MM.1S (cell line): ENCODE measurements around the gene HLA-DRB1.

ENCODE experiments used
- DNase-seq: peaks from one replicate; pipeline ENCODE4 v3.0.0-alpha.2; 2015
- H2AFZ ChIP-seq: fragments of 300-600 bp; sonication (generic); 2 replicates; pipeline ENCODE4 v1.6.0; 2016; ENCODE audit warnings: antibody characterized with exemption, low read length
- H3F3A ChIP-seq: fragments of 300-600 bp; sonication (generic); 2 replicates; pipeline ENCODE4 v1.6.1; 2016; ENCODE audit warnings: mild to moderate bottlenecking, antibody characterized with exemption, low read length, moderate library complexity, mixed read lengths; ENCODE audit not compliant: insufficient read depth
- H3K27ac ChIP-seq: fragments of 300-600 bp; sonication (generic); 2 replicates; pipeline ENCODE4 v1.5.1; 2016; ENCODE audit warnings: mild to moderate bottlenecking, low read length
- H3K27me3 ChIP-seq: fragments of 300-600 bp; sonication (generic); replicated peaks from 2 replicates; pipeline ENCODE4 v1.6.0; 2016; ENCODE audit warnings: low read length; ENCODE audit not compliant: insufficient read depth
- H3K36me3 ChIP-seq: fragments of 300-600 bp; sonication (generic); replicated peaks from 2 replicates; pipeline ENCODE4 v1.6.1; 2016; ENCODE audit warnings: mild to moderate bottlenecking, low read length, mixed read lengths; ENCODE audit not compliant: insufficient read depth
- H3K4me1 ChIP-seq: fragments of 300-600 bp; sonication (generic); 2 replicates; pipeline ENCODE4 v1.6.1; 2016; ENCODE audit warnings: low read length, mixed read lengths
- H3K4me2 ChIP-seq: fragments of 300-600 bp; sonication (generic); 2 replicates; pipeline ENCODE4 v1.6.0; 2016; ENCODE audit warnings: low read depth, low read length
- H3K4me3 ChIP-seq: fragments of 300-600 bp; sonication (generic); 2 replicates; pipeline ENCODE4 v1.5.1; 2016; ENCODE audit warnings: low read length, mixed read lengths
- H3K79me2 ChIP-seq: fragments of 300-600 bp; sonication (generic); 2 replicates; pipeline ENCODE4 v1.6.1; 2016; ENCODE audit warnings: mixed run types, low read length, mixed read lengths
- H3K9ac ChIP-seq: fragments of 300-600 bp; sonication (generic); 2 replicates; pipeline ENCODE4 v1.6.1; 2016; ENCODE audit warnings: low read length, mixed read lengths
- H3K9me2 ChIP-seq: fragments of 300-600 bp; sonication (generic); replicated peaks from 2 replicates; pipeline ENCODE4 v1.6.1; 2016; ENCODE audit warnings: mild to moderate bottlenecking, low read length, mixed read lengths; ENCODE audit not compliant: insufficient read depth
- H3K9me3 ChIP-seq: fragments of 300-600 bp; sonication (generic); replicated peaks from 2 replicates; pipeline ENCODE4 v1.6.1; 2016; ENCODE audit warnings: mild to moderate bottlenecking, low read length, mixed read lengths; ENCODE audit not compliant: insufficient read depth
- H4K20me1 ChIP-seq: fragments of 300-600 bp; sonication (generic); 2 replicates; pipeline ENCODE4 v1.6.1; 2016; ENCODE audit warnings: mild to moderate bottlenecking, low read length, moderate library complexity, mixed read lengths; ENCODE audit not compliant: insufficient read depth
- EZH2 ChIP-seq: fragments of 300-600 bp; sonication (generic); optimal IDR thresholded peaks from 2 replicates; pipeline ENCODE3; 2017; ENCODE audit warnings: low read depth, mild to moderate bottlenecking, antibody characterized with exemption, low read length, mixed read lengths
- EZH2phosphoT487 ChIP-seq: fragments of 300-600 bp; sonication (generic); IDR thresholded peaks from 2 replicates; pipeline ENCODE4 v1.6.1; 2018; ENCODE audit warnings: antibody characterized with exemption, low read length
- TF ChIP-seq, protein P1 (sequence below): fragments of 300-600 bp; sonication (generic); IDR thresholded peaks from 2 replicates; pipeline ENCODE4 v1.5.1; 2016; ENCODE audit warnings: antibody characterized with exemption, low read length, mixed read lengths

HLA-DRB1 gene

DNA sequence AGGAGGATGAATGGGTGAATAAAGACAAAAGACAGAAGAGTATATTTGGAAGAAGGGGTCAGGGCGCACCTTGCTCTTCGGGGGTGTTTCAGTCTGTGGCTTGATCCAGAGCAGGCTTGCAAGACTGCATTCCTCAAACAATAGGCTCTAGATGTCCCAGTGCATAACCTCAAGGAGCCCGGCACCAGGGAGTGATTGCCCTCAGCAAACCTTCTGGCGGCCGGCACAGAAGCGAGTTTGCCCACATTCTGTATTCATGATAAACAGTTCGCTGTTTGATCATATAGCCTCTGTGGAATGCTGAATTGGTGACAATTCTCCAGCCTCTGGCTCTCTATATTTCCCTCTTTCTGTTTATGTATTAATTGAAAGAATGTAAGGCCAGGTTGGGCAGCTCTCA, 29.9 kb downstream of the HLA-DRB1 start:
- Histone ChIP-seq H4K20me1 (no peaks in the 10 kb centered on the region), H3K9me2 (no peaks in the 10 kb centered on the region), H3K4me2 (no peak overlapping the region), H2AFZ (no peak overlapping the region), H3K27ac (no peak overlapping the region), H3K9me3 (no peaks in the 10 kb centered on the region), H3K79me2 (no peaks in the 10 kb centered on the region), H3K4me3 (no peak overlapping the region), H3K36me3 (no peaks in the 10 kb centered on the region), H3F3A (no peaks in the 10 kb centered on the region), H3K4me1 (no peaks in the 10 kb centered on the region), H3K9ac (no peak overlapping the region), H3K27me3 (no peaks in the 10 kb centered on the region)
- TF ChIP-seq, protein P1, sequence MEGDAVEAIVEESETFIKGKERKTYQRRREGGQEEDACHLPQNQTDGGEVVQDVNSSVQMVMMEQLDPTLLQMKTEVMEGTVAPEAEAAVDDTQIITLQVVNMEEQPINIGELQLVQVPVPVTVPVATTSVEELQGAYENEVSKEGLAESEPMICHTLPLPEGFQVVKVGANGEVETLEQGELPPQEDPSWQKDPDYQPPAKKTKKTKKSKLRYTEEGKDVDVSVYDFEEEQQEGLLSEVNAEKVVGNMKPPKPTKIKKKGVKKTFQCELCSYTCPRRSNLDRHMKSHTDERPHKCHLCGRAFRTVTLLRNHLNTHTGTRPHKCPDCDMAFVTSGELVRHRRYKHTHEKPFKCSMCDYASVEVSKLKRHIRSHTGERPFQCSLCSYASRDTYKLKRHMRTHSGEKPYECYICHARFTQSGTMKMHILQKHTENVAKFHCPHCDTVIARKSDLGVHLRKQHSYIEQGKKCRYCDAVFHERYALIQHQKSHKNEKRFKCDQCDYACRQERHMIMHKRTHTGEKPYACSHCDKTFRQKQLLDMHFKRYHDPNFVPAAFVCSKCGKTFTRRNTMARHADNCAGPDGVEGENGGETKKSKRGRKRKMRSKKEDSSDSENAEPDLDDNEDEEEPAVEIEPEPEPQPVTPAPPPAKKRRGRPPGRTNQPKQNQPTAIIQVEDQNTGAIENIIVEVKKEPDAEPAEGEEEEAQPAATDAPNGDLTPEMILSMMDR = no peak
- TF ChIP-seq EZH2 (no peak), EZH2phosphoT487 (no peak)
- DNase-seq = no peak

DNA sequence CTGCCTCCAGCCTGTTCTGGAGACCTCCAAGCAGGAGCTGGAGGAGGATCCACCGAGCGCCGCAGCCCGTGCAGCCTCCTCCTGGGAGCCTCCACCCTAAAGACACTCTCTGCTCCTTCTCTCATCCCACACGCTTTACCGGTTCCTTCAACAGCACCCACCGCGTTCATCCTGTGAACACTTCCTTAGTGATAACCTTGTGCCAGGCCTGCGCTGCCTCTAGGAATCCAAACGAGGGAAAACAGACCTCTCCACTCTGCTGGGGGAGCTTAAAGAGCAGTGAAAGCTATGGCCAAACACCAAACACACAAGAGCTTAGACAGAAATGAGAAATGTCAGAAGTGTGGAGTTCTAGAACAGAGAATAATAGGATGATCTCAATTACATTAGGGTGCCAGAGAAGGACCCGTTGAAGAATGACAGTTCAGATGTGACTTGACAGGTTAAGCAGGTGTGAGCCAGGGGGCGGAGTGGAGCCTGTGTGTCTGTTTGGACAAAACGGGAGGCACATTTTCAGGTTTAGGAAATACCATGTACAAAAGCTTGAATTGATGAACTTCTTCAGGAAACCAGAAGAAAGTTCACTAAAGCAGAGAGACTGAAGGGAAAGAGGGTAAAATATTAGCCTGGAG, 31.1 kb downstream of the HLA-DRB1 start:
- no peak for DNase-seq
- TF ChIP-seq EZH2phosphoT487 = no peak
- TF ChIP-seq EZH2 = no peak
- TF ChIP-seq, protein P1 = no peak
- Histone ChIP-seq H3K4me2 (no peak overlapping the region), H3K9ac (no peak overlapping the region), H2AFZ (no peak overlapping the region), H3K9me2 (no peaks in the 10 kb centered on the region), H3K27ac (no peak overlapping the region), H3K36me3 (no peaks in the 10 kb centered on the region), H3K4me3 (no peak overlapping the region), H3K79me2 (no peaks in the 10 kb centered on the region), H3K4me1 (no peaks in the 10 kb centered on the region), H4K20me1 (no peaks in the 10 kb centered on the region), H3K9me3 (no peaks in the 10 kb centered on the region), H3F3A (no peaks in the 10 kb centered on the region), H3K27me3 (no peaks in the 10 kb centered on the region)

DNA sequence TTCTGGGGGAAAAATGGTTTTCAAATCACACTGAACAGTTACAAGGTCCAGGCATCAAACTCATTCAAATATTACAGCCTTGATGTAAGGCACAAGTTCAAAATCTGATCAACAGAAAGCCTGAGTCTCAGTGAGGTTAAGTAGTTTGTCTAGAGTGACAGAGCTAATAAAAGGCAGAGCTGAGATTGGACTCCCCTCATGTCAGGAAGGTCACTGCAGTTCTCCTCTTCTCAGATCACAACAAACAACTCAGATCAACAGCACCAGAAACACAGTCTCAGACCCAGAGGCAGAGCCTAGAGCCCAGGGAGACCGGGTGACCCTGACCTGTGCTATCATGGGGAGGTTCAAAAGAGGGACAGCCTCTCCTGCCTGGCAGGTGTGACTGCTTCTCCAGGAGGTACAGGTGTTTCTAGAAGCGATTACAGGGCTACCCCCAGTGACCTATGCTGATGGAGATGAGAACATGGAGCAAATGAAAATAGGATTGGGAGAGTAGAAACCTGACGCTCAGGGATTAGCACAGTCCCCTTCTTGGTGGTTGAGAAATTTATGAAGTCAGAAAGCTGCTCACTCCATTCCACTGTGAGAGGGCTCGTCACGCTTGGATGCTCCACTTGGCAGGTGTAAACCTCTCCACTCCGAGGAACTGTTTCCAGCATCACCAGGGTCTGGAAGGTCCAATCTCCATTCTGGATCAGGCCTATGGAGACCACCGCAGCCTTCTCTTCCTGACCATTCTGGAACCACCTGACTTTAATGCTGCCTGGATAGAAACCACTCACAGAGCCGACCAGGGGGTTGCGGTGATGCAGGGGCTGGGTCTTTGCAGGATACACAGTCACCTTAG, 35.3 kb downstream of the HLA-DRB1 start:
- no peaks in the 10 kb centered on the region for H3K9me2 ChIP-seq
- H3K36me3 ChIP-seq = no peaks in the 10 kb centered on the region
- H3K9me3 ChIP-seq = no peaks in the 10 kb centered on the region
- H3F3A ChIP-seq = no peaks in the 10 kb centered on the region
- no peak overlapping the region for H3K4me2 ChIP-seq
- no peak overlapping the region for H3K4me3 ChIP-seq
- H4K20me1 ChIP-seq = no peaks in the 10 kb centered on the region
- no peaks in the 10 kb centered on the region for H3K27me3 ChIP-seq
- TF ChIP-seq, protein P1 = no peak
- no peak for TF ChIP-seq EZH2phosphoT487
- no peak for TF ChIP-seq EZH2
- no peak overlapping the region for H2AFZ ChIP-seq
- no peaks in the 10 kb centered on the region for H3K4me1 ChIP-seq
- H3K79me2 ChIP-seq = no peaks in the 10 kb centered on the region
- H3K27ac ChIP-seq = peak overlapping the region; percentile 26; the same call in 1 of the 2 replicates
- H3K9ac ChIP-seq = no peak overlapping the region
- peak; percentile 50 for DNase-seq
